HCT116 (cell line): Measurements from ENCODE around the gene MPPED1.

Experiments
- CTCF ChIP-seq, 3 experiments: fragments of 200-600 bp in 1 of 3; sonication (generic) in 1 of 3; IDR thresholded peaks in 2 of 3; conservative IDR thresholded peaks in 1 of 3; 2 replicates each; pipeline ENCODE4 v1.5.1; 2012 to 2017; ENCODE audit warnings: low read depth in 2 of 3, low read length in 2 of 3, antibody characterized with exemption in 1 of 3, borderline replicate concordance in 1 of 3, control low read depth in 1 of 3, mild to moderate bottlenecking in 1 of 3, mixed read lengths in 1 of 3, mixed run types in 1 of 3, moderate library complexity in 1 of 3; ENCODE audit not compliant: insufficient read depth in 1 of 3
- EZH2 ChIP-seq: fragments of 200-600 bp; sonication (generic); IDR thresholded peaks from 2 replicates; pipeline ENCODE4 v1.6.1; 2017; ENCODE audit warnings: antibody characterized with exemption, mixed run types
- POLR2AphosphoS5 ChIP-seq: IDR thresholded peaks from 2 replicates; pipeline ENCODE4 v1.6.1; 2011; ENCODE audit warnings: mild to moderate bottlenecking, low read depth, low read length, moderate library complexity

DNA sequence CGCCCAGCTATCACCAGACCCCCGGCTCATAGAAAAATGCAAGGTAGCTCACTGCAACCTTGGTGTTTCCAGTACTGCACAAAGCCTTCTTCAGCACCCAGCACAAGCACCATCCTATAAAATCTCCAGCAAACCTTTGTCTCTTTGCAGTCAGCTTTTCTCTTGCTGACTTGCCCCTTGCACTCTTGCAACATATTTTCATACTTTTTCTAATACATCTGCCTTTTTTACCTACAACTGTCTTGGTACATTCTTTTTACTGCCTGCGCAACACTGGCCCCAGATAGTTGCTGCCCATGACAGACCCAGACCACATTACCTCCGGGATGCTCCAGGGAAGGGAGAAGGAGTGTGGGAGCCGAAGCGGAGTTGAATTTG, 142.4 kb downstream of the MPPED1 start:
- TF ChIP-seq CTCF (IDR thresholded peaks at IDR 0.05 in 2 of 3, conservative IDR thresholded peaks at IDR 0.05 in 1 of 3; ENCODE audit: borderline replicate concordance in 1 of 3, insufficient read depth in 1 of 3, low read depth in 2 of 3, low read length in 2 of 3) (no peak), EZH2 (no peak), POLR2AphosphoS5 (no peak)
